Measurements from ENCODE around the gene TBC1D10A. TPM values are rescaled to one million over a fixed set of nuclear protein-coding genes. Genes with fewer than 3 reads are reported as not detected.

TBC1D10A gene
- total RNA-seq, 1 donor = 12.9 TPM

GRCh38 chr22:30308093-30308492, 18.6 kb downstream of the TBC1D10A start:
- TF ChIP-seq, protein P1, sequence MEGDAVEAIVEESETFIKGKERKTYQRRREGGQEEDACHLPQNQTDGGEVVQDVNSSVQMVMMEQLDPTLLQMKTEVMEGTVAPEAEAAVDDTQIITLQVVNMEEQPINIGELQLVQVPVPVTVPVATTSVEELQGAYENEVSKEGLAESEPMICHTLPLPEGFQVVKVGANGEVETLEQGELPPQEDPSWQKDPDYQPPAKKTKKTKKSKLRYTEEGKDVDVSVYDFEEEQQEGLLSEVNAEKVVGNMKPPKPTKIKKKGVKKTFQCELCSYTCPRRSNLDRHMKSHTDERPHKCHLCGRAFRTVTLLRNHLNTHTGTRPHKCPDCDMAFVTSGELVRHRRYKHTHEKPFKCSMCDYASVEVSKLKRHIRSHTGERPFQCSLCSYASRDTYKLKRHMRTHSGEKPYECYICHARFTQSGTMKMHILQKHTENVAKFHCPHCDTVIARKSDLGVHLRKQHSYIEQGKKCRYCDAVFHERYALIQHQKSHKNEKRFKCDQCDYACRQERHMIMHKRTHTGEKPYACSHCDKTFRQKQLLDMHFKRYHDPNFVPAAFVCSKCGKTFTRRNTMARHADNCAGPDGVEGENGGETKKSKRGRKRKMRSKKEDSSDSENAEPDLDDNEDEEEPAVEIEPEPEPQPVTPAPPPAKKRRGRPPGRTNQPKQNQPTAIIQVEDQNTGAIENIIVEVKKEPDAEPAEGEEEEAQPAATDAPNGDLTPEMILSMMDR (IDR thresholded peaks at IDR 0.05; ENCODE audit: insufficient read depth, low read length) = no peak
- no peak for DNase-seq (ENCODE audit: low read depth)
- H3K4me3 ChIP-seq (ENCODE audit: low read depth, low read length) = no peak overlapping the region

GRCh38 chr22:30307041-30307574, 19.6 kb downstream of the TBC1D10A start:
- TF ChIP-seq, protein P1 (IDR thresholded peaks at IDR 0.05; ENCODE audit: insufficient read depth, low read length) = no peak
- no peak for DNase-seq (ENCODE audit: low read depth)
- no peak overlapping the region for H3K4me3 ChIP-seq (ENCODE audit: low read depth, low read length)

- no peak for DNase-seq (ENCODE audit: low read depth)
- no peak overlapping the region for H3K4me3 ChIP-seq (ENCODE audit: low read depth, low read length)
- TF ChIP-seq, protein P1 (IDR thresholded peaks at IDR 0.05; ENCODE audit: insufficient read depth, low read length) = no peak
Measured at GRCh38 chr22:30306627-30307011, 20.1 kb downstream of the TBC1D10A start.

DNA sequence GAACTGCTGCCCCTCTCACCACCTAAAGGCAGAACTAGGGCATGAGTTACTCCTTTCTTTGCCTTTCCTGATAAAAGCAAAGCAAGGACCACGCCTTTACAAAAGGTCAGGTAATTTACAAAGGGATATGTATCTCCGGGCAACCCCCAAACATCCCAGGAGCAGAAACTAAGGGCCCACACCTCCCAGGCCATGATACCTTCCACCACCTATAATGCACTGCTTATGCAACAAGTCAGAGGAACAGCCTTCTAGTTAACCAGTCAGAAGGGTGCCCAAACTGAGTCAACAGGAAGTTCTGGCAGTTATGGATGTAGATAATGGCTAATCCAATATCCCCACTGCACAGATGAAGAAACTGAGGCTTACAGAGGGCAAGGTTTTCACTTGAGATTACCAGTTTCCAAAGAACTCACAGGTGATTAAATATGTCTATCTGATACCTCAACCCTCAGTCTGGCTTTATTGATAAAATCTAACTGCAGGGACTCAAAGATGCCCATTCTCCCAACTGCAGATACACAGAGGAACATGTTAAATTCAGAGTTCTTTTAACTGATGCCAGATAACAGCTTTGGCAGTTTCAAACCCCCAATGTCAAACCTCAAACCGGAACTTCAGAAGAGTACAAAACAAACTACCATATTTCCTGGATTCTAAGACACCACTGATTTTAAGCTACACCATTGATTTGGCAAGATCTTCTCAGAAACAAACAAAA, 20.7 kb downstream of the TBC1D10A start:
- no peak overlapping the region for H3K4me3 ChIP-seq (ENCODE audit: low read depth, low read length)
- DNase-seq (ENCODE audit: low read depth) = no peak
- TF ChIP-seq, protein P1 (IDR thresholded peaks at IDR 0.05; ENCODE audit: insufficient read depth, low read length) = no peak

- DNase-seq (ENCODE audit: low read depth) = peak; percentile 45
- TF ChIP-seq, protein P1 (IDR thresholded peaks at IDR 0.05; ENCODE audit: insufficient read depth, low read length) = no peak
- H3K4me3 ChIP-seq (ENCODE audit: low read depth, low read length) = no peak overlapping the region
Measured at GRCh38 chr22:30305519-30305905, 21.2 kb downstream of the TBC1D10A start.

GRCh38 chr22:30304495-30305244, 22.1 kb downstream of the TBC1D10A start:
- H3K4me3 ChIP-seq (ENCODE audit: low read depth, low read length) = no peak overlapping the region
- TF ChIP-seq, protein P1 (IDR thresholded peaks at IDR 0.05; ENCODE audit: insufficient read depth, low read length) = no peak
- peak; percentile 72 for DNase-seq (ENCODE audit: low read depth)
